ENCODE measurements around the gene JMJD1C. TPM values are rescaled to one million over a fixed set of nuclear protein-coding genes. Genes with fewer than 3 reads are reported as not detected.

JMJD1C gene
- total and polyA plus RNA-seq, 8 donors = 25.6 to 56.9 (median 36.7) TPM

DNA sequence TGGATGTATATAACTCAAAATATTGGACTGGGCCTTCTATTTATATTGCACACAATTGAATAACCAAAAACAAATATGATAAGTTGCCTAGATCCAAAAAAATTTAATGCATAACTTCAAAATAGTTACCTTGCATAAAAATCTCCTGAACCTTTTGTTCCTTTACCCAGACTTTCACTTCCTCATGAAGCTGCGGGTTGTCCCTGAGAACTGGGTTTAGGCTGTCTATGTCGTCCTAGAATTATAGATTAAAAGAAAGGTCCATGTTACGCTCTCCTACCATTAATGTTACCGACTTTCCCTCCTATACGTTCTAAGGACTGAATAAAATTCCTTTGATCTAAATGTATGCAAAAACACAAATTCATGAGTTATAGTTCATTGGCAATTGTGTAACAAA, 246.0 kb downstream of the JMJD1C start:
- H3K4me1 ChIP-seq = peaks cover 6 to 14% (median 14%) of the 10 kb centered on the region in 3 donors
- no peaks in the 10 kb centered on the region for H3K9me3 ChIP-seq
- DNase-seq (no peak), FAIRE-seq (no peak), ATAC-seq (no peak)
- whole genome bisulfite sequencing, 2 donors = 88 to 91% methylated on average over 5 of the region's 5 CpGs
- H3K4me3 ChIP-seq = no peak overlapping the region
- intact Hi-C loops (cut with DNase I) = loop anchor here in 1 of 3 donors (10.0 kb wide), 1 partner anchor 395 kb away; no protein-coding TSS in a partner anchor
- TF ChIP-seq CTCF (IDR thresholded peaks at IDR 0.05) = no peak
- H3K27me3 ChIP-seq = no peaks in the 10 kb centered on the region
- no peak overlapping the region for H3K27ac ChIP-seq
- H3K36me3 ChIP-seq = peaks cover 0 to under 1% (median 0%) of the 10 kb centered on the region in 3 donors

DNA sequence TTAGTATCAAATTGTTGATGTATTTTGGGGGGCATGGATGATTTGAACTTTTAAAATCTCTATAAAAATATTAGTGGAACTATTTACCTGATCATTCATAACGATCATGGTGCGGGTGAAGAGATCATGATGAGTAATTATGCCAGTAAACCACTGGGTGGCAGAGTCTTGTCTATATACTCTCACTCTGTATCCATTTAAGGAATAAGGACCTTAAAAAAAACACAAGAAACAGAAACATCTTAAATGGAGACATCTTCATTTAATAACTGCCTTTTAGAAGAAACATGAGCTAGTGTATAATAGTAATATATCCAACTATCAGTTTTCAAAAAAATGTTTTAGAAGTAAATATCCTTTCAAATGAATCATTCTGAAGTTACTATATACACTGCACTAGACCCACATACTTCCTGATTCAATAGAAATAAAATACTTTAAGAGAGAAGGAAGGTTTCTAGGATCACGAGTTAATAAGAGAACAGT, 248.6 kb downstream of the JMJD1C start:
- H3K27me3 ChIP-seq = no peaks in the 10 kb centered on the region
- peak; percentile 80 to 94 (median 92) for ATAC-seq
- TF ChIP-seq CTCF (IDR thresholded peaks at IDR 0.05) = peak; percentile 18 to 53 (median 36)
- intact Hi-C loops (cut with DNase I) = loop anchor here in 1 of 3 donors (10.0 kb wide), 1 partner anchor 398 kb away; no protein-coding TSS in a partner anchor
- DNase-seq = no peak
- FAIRE-seq = peak; percentile 92
- H3K4me3 ChIP-seq = no peak overlapping the region
- peaks cover 6 to 14% (median 14%) of the 10 kb centered on the region in 3 donors for H3K4me1 ChIP-seq
- WGBS, 2 donors = 4 to 6% methylated on average over 3 of the region's 3 CpGs
- no peak overlapping the region for H3K27ac ChIP-seq
- H3K36me3 ChIP-seq = peaks cover 0 to 16% (median 7%) of the 10 kb centered on the region in 3 donors
- H3K9me3 ChIP-seq = no peaks in the 10 kb centered on the region

DNA sequence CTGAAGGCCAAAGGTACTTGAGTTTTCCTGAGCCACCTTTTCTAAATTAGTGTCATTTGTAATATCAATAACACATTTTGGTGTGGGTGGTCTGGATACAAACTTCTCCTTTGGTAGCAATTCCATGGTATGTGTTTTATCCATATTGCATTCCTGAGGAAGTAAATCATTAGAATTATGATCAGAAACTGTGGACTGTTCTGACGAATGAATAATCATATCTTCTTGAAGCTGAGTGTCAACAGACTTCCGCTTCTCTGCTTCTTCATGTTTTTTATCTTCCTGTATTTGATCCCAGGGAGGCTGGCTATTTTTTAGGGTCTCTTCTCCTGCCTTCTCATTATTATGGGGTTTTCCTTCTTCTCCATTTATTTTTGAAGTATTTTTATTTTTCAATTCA, 251.2 kb downstream of the JMJD1C start:
- peaks cover 0 to 16% (median 7%) of the 10 kb centered on the region in 3 donors for H3K36me3 ChIP-seq
- peaks cover 6 to 19% (median 14%) of the 10 kb centered on the region in 3 donors for H3K4me1 ChIP-seq
- H3K9me3 ChIP-seq = no peaks in the 10 kb centered on the region
- FAIRE-seq = no peak
- no peak overlapping the region for H3K4me3 ChIP-seq
- DNase-seq = no peak
- H3K27ac ChIP-seq = no peak overlapping the region
- TF ChIP-seq CTCF (IDR thresholded peaks at IDR 0.05) = no peak
- ATAC-seq = no peak
- intact Hi-C loops (cut with DNase I) = loop anchor here in 1 of 3 donors (10.0 kb wide), 1 partner anchor 400 kb away; no protein-coding TSS in a partner anchor
- 64 to 65% methylated on average over 2 of the region's 2 CpGs for WGBS, 2 donors
- H3K27me3 ChIP-seq = no peaks in the 10 kb centered on the region

DNA sequence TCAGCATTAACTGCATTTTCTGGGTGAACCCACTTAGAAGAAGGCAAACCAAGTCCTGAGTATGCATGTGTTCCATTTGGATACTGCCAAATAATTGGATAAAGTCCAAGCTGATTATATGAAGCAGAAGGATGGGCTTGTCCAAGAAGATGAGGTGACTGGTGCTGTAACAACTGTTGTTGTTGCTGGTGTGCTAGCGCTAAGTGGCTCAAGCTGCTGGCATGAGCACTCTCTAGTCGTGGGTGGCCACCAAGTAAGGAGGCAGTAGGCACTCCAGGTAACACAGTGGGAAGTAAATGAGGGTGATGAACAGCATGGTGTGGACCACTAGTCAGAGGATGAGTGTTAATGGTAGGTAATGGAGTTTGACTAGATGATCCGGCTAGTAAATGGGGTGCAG, 252.3 kb downstream of the JMJD1C start:
- no peak for DNase-seq
- WGBS, 2 donors = 87 to 89% methylated on average over 3 of the region's 3 CpGs
- H3K27me3 ChIP-seq = no peaks in the 10 kb centered on the region
- peak in 1 of 4 donors; percentile 24 for ATAC-seq
- H3K27ac ChIP-seq = no peak overlapping the region
- FAIRE-seq = no peak
- no peak overlapping the region for H3K4me3 ChIP-seq
- peaks cover 0 to 16% (median 8%) of the 10 kb centered on the region in 3 donors for H3K36me3 ChIP-seq
- H3K9me3 ChIP-seq = no peaks in the 10 kb centered on the region
- intact Hi-C loops (cut with DNase I) = loop anchor here in 1 of 3 donors (10.0 kb wide), 1 partner anchor 401 kb away; no protein-coding TSS in a partner anchor
- TF ChIP-seq CTCF (IDR thresholded peaks at IDR 0.05) = no peak
- H3K4me1 ChIP-seq = peaks cover 0 to 19% (median 16%) of the 10 kb centered on the region in 3 donors

GRCh38 chr10:63210611-63211196, 255.1 kb downstream of the JMJD1C start:
- TF ChIP-seq CTCF (IDR thresholded peaks at IDR 0.05) = no peak
- H3K4me1 ChIP-seq = peaks cover 11 to 30% (median 14%) of the 10 kb centered on the region in 3 donors
- DNase-seq (no peak), FAIRE-seq (no peak), ATAC-seq (no peak)
- H3K9me3 ChIP-seq = no peaks in the 10 kb centered on the region
- peaks cover 0 to 21% (median 11%) of the 10 kb centered on the region in 3 donors for H3K36me3 ChIP-seq
- H3K4me3 ChIP-seq = no peak overlapping the region
- intact Hi-C loops (cut with DNase I) = loop anchor here in 1 of 3 donors (10.0 kb wide), 1 partner anchor 404 kb away; no protein-coding TSS in a partner anchor
- no peaks in the 10 kb centered on the region for H3K27me3 ChIP-seq
- 63 to 65% methylated on average over 3 of the region's 3 CpGs for WGBS, 2 donors
- H3K27ac ChIP-seq = no peak overlapping the region

All from pancreas (tissue), 10 donors.